T-helper 2 cell treated with Interferon-gamma antibody and Interleukin-4, amounts not matched to agents 100 ng/mL and 5 ng/mL, for 36 hours (primary cell): ENCODE results near the gene CYP26B1. TPM values are rescaled to one million over a fixed set of nuclear protein-coding genes. Genes with fewer than 3 reads are reported as not detected.

Experiments
- intact Hi-C: fragments of 100-400 bp; cut with micrococcal nuclease; formaldehyde crosslinking; loops from one replicate; pipeline ENCODE4 v1.15.1; 2023
- total RNA-seq: library from RNA; stranded (reverse); gene quantifications from 2 replicates; pipeline ENCODE4 v1.2.3, GENCODE V29; 2022

Gene CYP26B1, protein sequence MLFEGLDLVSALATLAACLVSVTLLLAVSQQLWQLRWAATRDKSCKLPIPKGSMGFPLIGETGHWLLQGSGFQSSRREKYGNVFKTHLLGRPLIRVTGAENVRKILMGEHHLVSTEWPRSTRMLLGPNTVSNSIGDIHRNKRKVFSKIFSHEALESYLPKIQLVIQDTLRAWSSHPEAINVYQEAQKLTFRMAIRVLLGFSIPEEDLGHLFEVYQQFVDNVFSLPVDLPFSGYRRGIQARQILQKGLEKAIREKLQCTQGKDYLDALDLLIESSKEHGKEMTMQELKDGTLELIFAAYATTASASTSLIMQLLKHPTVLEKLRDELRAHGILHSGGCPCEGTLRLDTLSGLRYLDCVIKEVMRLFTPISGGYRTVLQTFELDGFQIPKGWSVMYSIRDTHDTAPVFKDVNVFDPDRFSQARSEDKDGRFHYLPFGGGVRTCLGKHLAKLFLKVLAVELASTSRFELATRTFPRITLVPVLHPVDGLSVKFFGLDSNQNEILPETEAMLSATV
- not detected in 2 replicates for total RNA-seq

GRCh38 chr2:72147303-72147971, at the start of gene CYP26B1:
TSS of gene CYP26B1 (minus strand) at chr2:72147862. CDS start at chr2:72147834, 28 bp downstream.
- intact Hi-C loops, result loop anchor here (5.0 to 10.0 kb wide), 2 partner anchors 770 to 1253 kb away; partner anchors contain the start of gene EMX1

- intact Hi-C loops, result no loop called here
Observed at GRCh38 chr2:72193723-72194122, 46.1 kb upstream of the CYP26B1 start.

GRCh38 chr2:72191441-72191840, 43.8 kb upstream of the CYP26B1 start:
- intact Hi-C loops, result no loop called here

DNA sequence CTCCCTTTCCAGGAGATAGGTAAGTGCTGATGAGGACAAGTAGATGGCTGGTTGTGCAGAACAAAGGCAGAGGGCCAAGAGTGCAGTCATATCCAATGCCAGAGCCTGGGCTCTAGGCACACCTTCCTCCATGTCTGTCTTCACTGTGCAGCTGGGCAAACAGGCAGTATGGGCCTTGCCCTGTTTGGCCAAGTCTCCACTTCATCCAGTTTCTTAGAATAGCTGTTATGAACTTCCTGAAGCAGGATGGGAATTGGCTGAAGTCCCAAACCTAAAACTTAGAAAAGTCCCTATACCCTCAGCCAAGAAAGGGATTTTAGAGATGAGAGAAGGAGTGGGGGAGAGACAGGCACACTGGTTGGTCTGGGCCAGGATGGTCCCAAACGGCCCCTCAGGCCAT, 37.5 kb upstream of the CYP26B1 start:
- intact Hi-C loops, result no loop called here

- intact Hi-C loops, result no loop called here
Observed at GRCh38 chr2:72183466-72183865, 35.8 kb upstream of the CYP26B1 start.

DNA sequence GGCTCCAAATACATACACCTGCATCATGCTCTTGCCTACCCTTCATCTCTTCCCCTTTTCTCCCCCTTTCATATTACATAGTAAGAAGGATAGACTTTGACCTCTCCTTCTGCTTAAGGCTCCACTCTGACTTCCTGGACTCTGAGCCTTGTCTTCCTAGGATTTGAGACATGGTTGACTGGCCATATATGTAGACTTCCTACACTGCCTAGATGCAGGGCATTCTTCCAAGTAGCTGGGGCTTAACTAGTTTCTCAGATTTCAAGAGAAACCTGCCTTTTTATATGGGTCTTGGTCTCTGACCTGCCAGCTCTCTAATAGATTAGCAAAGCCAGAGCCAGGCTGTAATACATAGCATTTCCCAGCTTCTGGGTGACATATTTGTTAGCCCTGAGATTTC, 35.4 kb upstream of the CYP26B1 start:
- intact Hi-C loops, result no loop called here

GRCh38 chr2:72182547-72182946, 34.9 kb upstream of the CYP26B1 start:
- intact Hi-C loops, result no loop called here

GRCh38 chr2:72181616-72182015, 34.0 kb upstream of the CYP26B1 start:
- intact Hi-C loops, result no loop called here

GRCh38 chr2:72180351-72180750, 32.7 kb upstream of the CYP26B1 start:
- intact Hi-C loops, result no loop called here

GRCh38 chr2:72178551-72178950, 30.9 kb upstream of the CYP26B1 start:
- intact Hi-C loops, result no loop called here

- intact Hi-C loops, result no loop called here
Observed at GRCh38 chr2:72176281-72176680, 28.6 kb upstream of the CYP26B1 start.

DNA sequence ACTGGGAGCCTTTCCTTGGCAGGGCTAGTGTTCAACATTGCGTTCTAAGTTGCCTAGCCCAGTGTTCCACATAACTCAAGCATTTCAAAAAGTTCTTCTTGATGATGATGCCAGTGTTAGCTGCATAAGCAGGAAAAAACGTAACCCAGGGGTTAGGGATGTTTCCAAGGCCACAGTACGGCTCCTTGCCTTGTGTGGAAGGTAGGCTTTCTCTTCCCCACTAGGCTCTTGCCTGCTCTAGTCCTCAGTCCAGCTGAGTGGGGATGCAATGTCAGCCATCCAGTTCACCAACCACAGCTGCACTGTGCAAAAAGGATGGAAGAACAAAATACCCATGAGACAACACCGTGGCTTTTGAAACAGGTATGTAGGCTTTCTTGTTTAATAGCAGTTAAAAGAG, 28.0 kb upstream of the CYP26B1 start:
- intact Hi-C loops, result no loop called here

GRCh38 chr2:72173640-72174321, 26.1 kb upstream of the CYP26B1 start:
- intact Hi-C loops, result no loop called here

GRCh38 chr2:72172478-72172877, 24.8 kb upstream of the CYP26B1 start:
- intact Hi-C loops, result no loop called here

DNA sequence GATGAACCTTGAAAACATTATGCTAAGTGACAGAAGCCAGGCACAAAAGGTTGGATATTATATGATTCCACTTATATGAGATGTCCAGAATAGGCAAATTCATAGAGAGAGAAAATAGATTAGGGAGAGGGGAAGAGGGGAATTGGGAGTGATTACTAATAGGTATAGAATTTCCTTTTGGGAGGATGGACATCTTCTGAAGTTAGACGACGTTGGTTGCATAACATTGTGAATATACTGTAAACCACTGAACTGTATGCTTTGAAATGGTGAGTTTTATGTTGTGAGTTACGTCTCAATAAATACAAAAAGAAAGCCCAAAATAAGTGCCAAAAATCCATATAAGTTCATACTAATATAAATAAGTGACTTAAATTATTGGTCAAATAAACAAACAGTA, 18.6 kb upstream of the CYP26B1 start:
- intact Hi-C loops, result no loop called here

DNA sequence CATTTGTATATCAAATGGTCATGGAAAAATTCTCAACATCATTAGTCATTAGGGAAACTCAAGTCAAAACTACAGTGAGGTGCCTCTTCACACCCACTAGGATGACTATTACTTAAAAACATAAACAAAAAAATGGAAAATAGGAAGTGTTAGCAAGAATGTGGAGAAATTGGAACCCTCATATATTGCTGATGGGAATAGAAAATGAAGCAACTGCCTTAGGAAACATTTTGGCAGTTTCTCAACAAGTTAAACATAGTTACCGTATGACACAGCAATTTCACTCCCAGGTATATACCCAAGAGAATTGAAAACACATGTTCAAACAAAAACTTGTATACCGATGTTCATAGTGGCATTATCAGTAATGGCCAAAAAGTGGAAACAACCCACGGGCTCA, 18.1 kb upstream of the CYP26B1 start:
- intact Hi-C loops, result no loop called here

- intact Hi-C loops, result no loop called here
Observed at GRCh38 chr2:72162574-72162973, 14.9 kb upstream of the CYP26B1 start.

DNA sequence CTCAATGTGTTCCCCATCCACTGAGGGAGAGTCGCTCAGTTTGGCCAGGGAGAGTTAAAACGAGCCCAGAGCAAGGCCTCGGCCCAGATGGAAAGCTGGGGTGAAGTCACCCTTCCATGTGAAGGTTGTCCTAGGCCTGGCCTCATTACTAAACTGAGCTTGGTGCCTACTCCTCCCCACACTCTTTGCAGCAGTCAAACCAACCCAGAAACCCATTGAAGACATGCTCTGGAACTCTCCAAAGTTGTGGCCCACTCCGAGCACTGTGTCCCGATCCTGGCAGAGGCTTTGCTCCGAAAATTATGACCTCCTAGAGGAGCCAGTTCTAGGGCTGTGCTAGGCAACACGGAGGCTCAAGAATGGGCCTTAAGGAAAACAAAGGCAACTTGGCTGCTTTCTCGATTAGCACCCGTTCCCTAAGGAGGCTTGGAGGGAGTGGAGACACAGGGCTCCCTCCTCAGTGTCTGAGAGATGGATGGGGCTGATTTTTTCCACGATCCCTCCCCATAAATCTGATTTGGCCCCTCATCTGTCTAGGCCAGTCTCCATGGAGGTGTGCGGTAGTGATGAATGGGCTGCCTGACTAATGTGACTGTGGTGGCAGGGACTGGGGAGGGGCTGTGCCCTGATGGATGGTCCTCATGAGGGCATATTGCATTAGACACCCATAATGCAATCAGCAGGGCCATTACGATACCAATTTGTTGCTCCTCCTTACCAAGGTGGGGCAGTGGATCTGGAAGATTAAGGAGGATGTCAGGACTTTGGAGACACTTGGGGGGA, 11.7 kb upstream of the CYP26B1 start:
- intact Hi-C loops, result loop anchor here (10.0 kb wide), 1 partner anchor 415 kb away; no protein-coding TSS in a partner anchor

- intact Hi-C loops, result loop anchor here (10.0 kb wide), 1 partner anchor 417 kb away; no protein-coding TSS in a partner anchor
Observed at GRCh38 chr2:72157871-72158771, 10.5 kb upstream of the CYP26B1 start.

GRCh38 chr2:72156872-72157271, 9.2 kb upstream of the CYP26B1 start:
- intact Hi-C loops, result loop anchor here (10.0 kb wide), 1 partner anchor 418 kb away; no protein-coding TSS in a partner anchor
